GOT3 (cell line): ENCODE data around the gene PSTPIP1.

Source experiments
- DNase-seq: peaks from one replicate; lab custom pipeline; 2025; ENCODE audit warnings: mixed read lengths; lab: John Stamatoyannopoulos, UW

PSTPIP1 gene

DNA sequence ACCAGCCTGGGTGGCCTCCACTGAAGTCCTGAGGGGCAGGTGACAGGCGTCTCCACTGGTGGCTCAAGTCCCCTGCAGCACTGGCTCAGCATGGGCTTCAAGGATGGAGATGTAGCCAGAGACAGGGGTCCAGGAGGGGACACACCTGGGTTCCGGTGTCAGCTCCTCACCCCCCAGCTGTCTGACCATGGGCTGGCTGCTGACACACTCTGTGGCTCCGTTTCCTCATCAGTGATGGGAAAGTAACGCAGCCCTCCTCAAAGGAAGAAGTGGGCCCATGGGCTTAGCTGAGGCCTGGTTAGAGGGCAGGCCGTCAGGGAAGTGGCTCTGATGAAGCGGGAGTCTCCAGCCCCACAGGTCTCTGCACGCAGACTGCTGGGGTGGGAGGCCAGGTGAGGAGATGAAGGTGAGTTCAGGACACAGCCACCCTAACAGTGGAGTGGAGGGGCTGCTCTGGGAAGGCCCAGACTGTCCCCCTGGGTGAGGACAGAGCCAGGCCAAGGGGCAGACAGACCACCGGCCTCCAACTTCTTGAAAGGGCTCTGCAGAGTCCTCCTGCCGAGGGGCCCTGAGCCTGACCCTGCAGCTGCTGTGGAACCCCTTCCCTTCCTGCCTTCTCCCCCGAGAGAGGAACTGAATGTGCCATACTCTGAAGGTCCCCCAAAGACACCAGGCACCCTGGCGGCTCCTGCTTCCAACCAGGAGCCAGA is 24.0 kb downstream of the PSTPIP1 start:
- no peak for DNase-seq

DNA sequence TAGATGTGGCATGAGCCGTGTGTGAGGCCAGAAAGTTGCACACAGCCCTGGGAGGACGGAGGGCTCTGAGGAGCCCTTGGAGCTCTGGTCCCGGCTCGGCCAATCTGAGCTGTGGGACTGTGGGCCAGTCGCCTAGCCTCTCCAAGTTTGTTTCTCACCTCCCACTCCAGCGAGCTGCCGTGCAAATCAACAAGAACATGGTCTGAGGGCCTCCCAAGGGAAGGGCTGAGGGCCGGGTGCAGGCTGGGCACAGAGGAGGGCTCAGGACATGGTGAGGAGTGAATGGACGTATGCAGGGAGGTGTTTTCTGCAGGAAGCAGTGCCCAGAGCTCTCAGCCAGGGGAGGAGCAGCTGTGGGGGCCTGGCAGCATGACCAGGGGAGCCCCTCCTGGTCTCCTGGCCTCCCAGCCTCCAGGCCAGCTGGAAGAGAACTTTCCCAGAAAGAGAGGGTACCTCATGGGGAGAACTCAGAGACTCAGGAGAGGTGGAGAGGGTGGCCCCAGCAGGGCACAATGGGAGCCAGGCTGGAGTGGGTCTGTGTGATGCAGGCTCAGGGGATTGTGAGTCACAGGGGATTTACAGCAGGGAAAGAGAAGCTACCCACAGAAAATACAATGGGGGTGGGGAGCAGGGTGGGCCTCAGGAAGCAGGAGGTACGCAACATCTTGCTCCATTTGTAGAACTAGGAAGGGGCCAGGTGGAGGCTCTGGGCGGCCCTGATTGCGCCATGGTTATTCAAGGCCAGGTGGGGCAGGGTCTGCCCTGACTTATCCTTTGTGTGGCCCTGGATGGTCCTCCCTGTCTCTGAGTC is 24.8 kb downstream of the PSTPIP1 start:
- no peak for DNase-seq

DNA sequence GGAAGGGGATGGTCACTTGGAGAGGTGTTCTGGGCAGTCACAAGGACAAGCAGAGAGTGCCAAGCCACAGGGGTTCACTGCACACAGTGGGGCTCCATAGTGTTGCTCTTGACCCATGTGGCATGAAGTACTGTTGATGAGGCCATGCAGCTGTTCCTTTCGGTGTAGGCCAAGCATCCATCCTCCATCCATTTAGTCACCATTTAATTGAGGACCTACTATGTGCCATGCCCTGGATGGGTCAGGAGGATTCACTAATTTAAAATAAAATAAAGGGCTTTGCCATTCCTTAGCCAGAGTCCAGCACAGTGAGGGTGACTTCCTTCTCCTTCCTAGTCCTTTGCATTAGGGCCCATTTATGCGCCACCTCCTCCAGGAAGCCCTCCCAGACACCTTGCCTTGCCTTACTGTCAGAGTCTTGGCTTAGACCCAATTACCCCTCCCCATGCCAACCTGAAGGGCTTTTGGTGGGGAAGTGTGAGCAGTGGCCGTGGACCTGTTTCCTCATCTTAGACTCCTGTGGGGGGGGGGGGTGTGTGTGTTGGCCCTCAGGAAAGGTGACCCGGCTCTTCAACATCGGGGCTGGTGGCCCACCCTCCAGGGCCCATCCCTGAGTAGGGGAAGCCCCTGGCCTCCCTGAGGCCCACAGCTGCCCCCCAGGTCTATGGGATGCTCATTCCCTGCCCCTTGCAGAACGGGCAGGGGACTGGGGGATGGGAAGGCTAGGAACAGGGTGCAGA is 25.6 kb downstream of the PSTPIP1 start:
- no peak for DNase-seq

DNA sequence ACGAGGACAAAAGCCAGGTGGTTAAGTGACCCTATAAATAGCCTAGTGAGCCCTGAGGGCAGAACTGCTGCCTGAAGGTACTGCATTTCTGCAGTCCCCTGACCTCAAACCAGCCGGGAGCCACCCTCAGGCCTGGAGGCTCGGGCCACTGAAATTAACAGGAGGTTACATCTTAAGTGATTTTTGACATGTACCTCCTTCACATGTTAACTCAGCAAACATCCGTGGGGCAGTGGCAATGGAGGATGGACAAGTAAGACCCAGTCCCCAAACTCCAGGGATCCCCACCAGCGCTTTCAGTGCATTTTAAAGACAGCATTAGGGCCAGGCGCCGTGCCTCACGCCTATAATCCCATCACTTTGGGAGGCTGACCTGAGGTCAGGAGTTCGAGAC is 26.2 kb downstream of the PSTPIP1 start:
- DNase-seq = no peak

DNA sequence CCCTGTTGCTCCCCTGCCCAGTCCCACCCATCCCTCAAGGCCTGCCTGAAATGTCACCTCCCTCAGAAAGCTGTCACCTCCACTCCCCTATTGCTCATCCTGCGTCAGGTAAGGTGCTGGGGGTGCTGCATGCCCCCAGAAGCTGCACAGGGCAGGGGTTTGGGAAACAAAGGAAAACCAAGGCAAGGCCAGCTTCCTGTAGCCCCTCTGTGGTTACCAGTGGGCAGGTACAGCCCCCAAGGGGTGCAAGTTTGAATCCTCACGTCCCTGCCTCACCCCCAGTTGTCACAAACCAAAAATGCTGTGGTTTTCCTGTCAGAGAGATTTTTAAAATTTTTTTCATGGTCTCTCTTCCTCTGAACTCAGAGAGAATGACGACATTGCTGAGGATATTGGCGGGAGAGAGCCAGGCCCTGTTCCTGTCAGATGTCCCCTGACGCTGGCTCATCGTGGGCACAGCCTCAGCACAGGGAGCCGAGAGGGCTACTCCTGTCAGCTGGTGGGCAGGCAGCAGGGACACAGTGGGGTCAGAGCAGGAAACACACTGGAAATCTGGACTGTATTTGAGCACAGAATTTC is 27.0 kb downstream of the PSTPIP1 start:
- no peak for DNase-seq

DNA sequence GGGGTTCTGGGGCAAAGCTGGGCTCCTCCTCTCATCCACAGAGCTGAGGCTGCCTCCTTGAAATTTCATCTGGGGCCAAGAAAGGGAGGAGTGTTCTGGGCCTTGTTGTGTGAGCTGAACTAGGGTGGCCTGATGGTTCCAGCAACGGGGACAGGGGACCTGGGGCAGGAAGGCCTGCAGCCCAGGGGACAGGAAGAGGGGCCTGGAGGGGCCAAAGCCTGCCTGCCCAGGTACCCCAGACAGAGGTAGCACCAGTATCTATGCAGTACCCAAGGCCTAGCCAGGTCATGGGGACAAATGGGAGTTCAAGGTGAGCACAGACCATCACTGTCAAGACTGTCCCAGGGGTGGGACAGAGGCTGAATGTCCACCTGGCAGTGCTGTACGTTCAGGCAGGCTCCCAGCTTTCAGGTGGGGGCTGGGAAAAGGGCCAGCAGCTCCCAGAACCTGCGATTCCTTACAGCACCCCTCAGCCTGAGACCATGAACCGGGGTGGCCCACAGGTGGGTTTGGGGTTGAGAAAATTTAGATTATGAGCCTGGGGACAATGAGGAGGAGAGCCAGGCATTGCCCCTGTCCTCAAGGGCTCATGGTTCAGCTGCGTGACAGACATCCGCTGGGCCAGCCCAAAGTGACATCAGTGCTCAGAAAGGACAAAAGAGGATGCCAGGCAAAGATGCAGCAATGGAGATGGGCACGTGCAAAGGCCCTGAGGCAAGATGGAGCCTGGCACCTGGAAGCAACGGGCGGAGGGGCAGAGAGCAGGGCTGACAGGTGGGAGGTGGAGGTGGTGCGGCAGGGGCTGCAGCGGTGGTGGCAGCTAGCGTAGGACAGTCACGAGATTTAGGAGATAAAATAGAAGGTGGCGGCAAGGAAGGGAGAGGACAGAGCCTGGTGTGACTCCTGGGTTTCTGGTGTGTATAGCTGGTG is 28.0 kb downstream of the PSTPIP1 start:
- DNase-seq = no peak

DNA sequence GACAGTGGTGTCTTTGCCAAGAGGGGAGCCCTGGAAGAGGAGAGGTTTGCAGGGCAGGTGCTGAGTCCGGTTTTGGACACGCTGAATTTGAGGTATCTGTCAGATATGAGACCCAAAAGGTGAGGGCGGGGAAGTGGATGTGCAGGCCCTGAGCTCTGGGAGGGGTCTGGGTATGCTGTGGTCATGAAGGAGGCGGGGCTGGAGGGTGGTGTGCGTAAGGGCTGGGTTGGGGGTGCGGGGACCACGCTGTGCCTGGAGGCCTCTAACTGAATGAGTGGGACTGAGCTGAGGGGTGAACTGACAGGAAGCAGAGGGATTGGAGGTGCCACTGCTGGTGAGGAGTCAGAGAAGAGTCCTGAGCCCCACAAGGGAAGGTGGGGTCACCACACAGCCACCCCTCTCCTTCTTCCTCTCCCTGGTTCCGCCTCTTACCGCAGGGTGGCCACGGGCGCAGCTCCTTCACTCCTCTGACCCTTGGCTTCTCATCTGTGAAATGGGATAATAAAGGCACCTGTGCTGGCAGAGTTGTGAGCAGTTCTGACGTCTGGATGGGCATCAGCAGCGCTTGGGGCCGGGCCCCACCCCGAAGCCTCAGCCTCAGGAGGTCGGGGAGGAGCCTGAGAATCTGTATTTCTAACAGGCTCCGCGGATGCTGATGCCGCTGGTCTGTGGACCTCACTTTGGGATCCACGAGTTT is 28.8 kb downstream of the PSTPIP1 start:
- no peak for DNase-seq

DNA sequence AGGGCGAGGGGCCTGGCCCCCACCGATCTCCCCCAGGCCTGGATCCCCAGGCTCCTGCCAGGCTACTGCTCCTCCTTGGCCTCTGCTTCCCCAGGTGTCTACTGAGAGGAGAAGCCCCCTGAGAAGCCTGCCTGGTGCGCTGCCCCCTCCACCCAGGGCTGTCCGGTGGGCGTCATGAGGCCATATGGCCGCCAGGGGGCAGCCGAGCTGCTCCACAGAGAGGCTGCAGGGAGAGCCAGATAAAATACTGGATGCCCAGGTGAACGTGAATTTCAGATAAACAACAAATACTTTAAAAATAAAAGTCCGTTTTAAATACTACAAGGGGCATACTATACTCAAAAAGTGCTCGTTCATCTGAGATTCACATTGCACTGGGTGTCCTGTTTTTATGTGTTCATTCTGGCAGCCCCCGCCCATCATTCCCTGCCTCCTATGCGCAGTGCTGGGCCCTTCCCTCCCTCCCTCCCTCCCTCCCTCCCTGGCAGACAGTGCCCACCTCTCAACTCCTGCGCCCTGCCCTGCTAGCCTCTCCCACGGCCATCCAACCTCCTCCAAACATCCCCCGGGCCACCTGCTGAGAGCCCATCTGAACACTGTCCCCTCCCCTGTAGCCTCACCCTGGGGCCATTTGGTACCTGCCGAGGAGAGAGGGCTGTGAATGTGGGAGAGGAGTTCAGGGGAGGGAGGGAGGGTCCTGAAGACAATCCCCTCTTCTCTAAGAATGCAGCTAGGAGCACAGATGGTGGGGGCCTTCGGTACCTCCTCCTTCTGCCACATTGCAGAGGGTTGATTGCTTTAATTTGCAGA is 29.6 kb downstream of the PSTPIP1 start:
- DNase-seq = no peak

DNA sequence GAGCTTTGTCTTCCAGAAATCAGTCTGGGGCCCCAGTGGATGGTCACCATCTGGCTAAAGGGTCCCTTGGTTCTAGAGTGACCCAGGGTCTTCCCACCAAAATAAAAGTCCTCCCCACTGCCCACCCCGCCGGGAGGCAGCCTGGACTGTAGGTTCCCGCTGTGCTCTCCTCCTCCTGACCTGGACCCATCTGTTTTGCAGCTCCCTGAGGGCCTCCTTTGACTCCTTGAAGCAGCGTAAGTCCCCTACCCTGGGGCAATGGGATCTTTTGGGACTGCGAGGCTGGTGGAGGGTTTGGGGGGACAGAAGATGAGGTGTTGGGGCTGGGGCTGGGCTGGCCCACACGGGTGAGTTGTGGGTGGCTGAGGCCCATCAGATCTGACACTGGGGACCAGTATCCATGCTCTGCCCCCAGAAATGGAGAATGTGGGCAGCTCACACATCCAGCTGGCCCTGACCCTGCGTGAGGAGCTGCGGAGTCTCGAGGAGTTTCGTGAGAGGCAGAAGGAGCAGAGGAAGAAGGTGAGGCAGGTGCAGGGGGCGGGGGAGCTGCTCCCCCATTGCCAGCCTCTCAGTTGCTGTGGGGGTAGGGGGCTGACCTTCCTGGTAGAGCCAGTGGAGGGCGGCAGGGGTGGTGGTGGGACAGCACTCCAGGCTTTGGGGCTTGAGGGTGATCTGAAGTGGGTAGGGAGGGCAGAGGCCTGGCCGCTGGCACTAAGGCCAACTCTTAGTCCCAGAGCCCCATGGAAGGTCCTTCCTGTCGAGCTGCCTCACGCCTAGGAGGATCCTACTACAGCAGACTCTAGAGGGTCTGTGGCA is 30.4 kb downstream of the PSTPIP1 start:
- DNase-seq = no peak

DNA sequence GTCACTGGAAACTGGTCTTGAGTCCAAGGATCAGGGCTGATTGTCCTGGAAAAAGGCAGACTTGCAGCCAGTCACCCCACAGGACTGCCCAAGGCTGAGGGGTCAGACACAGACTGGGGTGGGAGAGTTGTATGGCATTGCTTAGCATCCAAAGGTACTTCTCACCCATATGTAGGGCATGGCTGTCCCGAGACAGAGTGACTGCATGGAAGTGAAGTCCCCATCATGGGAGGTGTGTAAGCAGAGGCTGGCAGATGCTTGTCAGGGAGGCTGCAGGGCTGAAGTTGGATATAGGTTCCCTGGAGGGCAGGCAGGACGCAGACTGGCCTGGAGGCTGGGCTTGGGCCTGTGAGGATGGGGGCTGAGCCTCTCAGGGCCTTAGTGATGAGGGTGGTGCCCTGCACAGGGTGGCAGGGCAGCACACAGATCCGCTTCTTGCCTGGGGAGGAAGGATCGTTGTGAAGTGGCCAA is 31.1 kb downstream of the PSTPIP1 start:
- no peak for DNase-seq

DNA sequence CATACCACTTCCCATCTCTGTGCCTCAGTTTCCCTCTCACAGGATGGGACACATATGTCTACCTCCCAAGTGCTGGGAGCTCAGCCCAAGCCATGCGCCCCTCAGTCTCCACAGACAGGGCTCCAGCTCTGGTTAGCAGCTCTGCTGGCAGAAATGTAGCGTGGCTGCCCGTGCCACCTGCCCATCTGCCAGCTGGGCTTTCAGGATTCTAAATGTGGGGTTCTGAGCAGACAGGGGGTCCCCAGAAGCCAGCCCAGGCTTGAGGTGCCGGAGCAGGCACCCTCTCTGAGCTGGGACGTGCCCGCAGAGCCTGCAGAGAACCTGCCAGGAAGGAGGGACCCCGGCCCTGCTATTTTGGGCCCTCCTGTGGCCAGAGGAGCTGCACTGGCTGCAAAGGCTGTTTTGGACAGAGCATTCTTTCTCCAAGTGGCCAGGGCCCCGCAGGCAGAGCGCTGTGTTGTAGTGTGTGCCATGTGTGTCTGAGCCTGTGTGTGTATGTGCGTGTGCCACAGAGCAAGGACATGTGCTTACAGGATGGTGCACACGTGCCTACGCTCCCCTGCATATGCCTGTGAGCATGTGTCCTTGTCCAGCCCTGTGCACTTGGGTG is 31.7 kb downstream of the PSTPIP1 start:
- DNase-seq = no peak

DNA sequence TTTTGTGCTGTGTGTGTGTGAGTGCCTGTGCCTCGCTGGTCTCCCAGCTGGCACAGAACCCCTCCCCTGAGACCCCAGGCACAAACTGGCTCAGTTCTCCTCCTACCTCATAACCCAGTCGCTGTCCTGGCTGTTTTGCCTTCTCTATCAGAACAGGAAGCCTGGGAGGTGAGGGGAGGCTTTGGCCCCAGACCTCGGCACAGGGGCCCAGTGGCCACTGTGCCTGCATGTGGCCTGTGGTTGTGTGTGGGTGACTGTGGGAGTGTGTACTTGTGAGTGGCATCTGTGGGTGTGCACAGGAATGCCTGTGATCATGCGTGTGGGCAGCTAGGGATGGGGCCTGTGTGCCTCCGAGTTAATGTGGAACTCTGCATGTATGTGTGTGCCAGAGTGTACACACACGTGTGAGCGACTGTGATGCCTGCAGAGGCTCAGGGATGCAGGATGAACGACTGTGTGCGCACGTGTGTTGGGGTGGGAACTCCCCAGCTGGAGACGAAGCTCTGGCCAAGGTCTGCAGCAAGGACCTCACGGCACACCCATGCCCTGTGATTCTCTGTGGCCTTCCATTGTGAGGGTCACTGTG is 32.3 kb downstream of the PSTPIP1 start:
- DNase-seq = no peak

DNA sequence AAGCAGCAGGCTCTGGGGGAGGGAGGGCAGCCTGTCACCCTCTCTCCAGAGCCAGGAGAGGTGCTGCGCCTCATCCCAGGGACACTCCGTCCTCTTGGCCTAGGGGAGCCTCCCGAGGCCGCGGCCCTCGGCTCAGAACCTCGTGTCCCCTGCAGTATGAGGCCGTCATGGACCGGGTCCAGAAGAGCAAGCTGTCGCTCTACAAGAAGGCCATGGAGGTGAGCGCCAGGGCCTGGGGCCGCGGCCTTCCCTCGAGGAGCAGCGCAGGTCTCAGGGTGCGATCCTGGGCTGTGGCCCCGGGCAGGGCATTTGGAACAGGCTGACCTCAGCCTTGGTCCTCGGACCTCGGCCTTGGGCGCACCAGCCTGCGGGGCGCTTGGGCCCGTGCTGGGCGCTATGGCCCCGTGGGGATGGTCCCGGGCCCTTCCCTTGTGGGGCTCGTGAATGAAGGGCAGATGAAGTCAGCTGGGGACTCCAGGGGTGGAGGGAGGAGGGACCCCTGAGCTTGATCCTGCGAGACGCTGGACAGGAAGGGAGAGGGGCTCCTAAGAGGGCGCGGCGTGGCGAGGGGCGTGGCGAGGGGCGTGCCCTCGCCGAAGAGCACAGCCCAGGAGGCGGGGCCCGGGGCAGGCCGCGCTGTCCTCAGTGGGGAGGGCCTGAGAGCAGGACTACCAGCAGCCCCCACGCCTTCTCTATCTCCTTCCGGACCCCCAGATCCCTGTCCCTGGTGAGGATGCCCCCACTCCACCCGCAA is 32.9 kb downstream of the PSTPIP1 start:
- no peak for DNase-seq

DNA sequence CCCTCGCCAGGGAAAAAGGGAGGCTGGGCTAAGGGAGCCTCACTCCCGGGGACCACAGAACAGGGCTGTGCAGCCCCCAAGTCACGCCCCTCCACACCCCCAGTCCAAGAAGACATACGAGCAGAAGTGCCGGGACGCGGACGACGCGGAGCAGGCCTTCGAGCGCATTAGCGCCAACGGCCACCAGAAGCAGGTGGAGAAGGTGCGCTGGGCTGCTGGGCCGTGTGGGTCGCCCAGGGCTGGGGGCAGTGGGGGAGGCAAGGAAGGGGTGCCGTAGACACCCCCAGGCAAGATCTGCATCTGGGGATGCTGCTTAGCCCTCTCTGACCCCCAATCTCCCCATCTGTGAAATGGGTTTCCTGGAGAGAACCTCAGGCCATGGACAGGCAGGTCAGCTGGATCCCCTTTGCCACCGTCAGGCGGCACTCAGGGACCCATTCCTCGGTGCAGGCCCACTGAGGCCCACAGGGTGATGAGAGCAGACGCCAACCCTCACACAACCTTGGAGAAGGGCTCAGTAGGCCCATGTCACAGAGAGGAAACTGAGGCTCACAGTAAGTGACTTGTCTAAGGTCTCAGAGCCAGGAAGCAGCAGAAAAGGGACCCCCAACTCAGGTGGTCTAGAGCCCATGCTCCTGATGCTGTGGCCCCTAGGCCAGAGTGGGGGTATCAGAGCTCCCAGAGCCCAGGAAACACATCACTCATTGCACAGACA is 33.7 kb downstream of the PSTPIP1 start:
- DNase-seq = no peak

DNA sequence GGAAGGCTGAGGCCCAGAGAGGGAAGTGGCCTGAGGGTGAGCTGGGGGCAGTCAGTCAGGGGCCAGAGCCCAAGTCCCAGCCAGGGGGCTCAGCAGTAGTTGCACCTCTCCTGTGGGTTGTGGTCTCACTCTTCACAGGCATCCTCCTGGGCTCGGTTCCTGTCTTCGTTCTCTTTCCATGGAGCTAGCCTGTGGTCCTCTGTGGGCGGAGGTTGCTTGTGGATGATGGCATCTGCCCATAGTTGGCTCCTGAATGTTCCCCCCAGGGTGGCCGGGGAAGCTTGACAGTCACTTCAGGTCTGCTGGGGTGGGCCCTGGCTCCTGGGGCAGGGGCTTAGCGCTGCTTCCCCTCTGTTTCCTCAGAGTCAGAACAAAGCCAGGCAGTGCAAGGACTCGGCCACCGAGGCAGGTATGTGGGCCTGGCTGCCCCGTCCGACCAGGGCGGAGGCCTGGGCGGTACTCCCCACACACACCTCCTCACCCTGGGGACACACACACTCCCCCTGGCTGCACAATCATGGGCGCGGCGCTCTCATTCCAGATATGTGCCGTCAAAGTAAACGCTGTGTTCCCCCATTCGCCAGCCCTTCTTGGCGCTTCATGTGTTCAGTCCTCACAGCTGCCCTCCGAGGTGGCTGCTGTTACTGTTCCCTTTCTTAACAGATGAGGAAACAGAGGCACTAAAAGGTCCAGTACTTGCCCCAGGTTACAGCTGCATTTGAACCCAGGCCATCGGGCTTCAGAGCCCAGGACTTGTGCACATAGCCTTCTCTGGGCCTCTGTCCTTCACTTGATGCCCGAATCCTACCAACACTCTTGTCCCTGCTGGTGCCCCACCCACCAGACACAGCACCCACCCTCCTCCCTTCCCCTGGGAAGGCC is 34.5 kb downstream of the PSTPIP1 start:
- DNase-seq = no peak
